Keratinocyte (primary cell): ENCODE results near the gene GAB2. TPM values are rescaled to one million over a fixed set of nuclear protein-coding genes. Genes with fewer than 3 reads are reported as not detected.

ENCODE experiments used
- DNase-seq: peaks from one replicate; pipeline ENCODE4 v3.0.0-alpha.2; 2011; ENCODE audit warnings: low read depth, missing footprints, low spot score
- FAIRE-seq: peaks from 2 replicates; lab custom pipeline; 2011; peaks lifted over from hg19 to GRCh38; lab: Jason Lieb, UNC
- H2AFZ ChIP-seq: 2 replicates; pipeline ENCODE4 v1.6.0; 2012; ENCODE audit warnings: low read length, control low read depth, inconsistent platforms; ENCODE audit not compliant: control insufficient read depth
- H3K27ac ChIP-seq: 2 replicates; pipeline ENCODE4 v1.5.1; 2011; ENCODE audit warnings: low read length; ENCODE audit not compliant: control insufficient read depth, insufficient read depth
- H3K27me3 ChIP-seq: 3 replicates; pipeline ENCODE4 v1.6.0; 2011; ENCODE audit warnings: low read length; ENCODE audit not compliant: control insufficient read depth, insufficient read depth; ENCODE audit errors: extremely low read depth
- H3K36me3 ChIP-seq, 2 experiments: 2 replicates in 1 of 2; 3 replicates in 1 of 2; pipeline ENCODE4 v1.5.1; 2011; ENCODE audit warnings: low read length in 2 of 2, mild to moderate bottlenecking in 1 of 2; ENCODE audit not compliant: control insufficient read depth in 2 of 2, insufficient read depth in 2 of 2; ENCODE audit errors: extremely low read depth in 1 of 2
- H3K4me1 ChIP-seq: 3 replicates; pipeline ENCODE4 v1.5.1; 2011; ENCODE audit warnings: low read length; ENCODE audit not compliant: control insufficient read depth, insufficient read depth; ENCODE audit errors: extremely low read depth
- H3K4me2 ChIP-seq: 3 replicates; pipeline ENCODE4 v1.6.0; 2011; ENCODE audit warnings: low read depth, low read length; ENCODE audit not compliant: control insufficient read depth, insufficient read depth; ENCODE audit errors: extremely low read depth
- H3K4me3 ChIP-seq, 3 experiments: fragments of 200-600 bp in 1 of 3; sonication (generic) in 1 of 3; 2 replicates in 2 of 3; 3 replicates in 1 of 3; pipeline ENCODE4 v1.5.1; 2011 to 2016; ENCODE audit warnings: low read length in 3 of 3, mild to moderate bottlenecking in 3 of 3, control low read depth in 2 of 3, inconsistent platforms in 1 of 3, low read depth in 1 of 3, mixed read lengths in 1 of 3, mixed run types in 1 of 3, moderate library complexity in 1 of 3; ENCODE audit not compliant: control insufficient read depth in 2 of 3, insufficient read depth in 2 of 3; ENCODE audit errors: extremely low read depth in 1 of 3
- H3K79me2 ChIP-seq: 2 replicates; pipeline ENCODE4 v1.6.0; 2012; ENCODE audit warnings: low read length; ENCODE audit not compliant: control insufficient read depth, insufficient read depth
- H3K9ac ChIP-seq: 3 replicates; pipeline ENCODE4 v1.6.0; 2011; ENCODE audit warnings: low read length; ENCODE audit not compliant: control insufficient read depth, insufficient read depth; ENCODE audit errors: extremely low read depth
- H3K9me1 ChIP-seq: 3 replicates; pipeline ENCODE4 v1.6.0; 2011; ENCODE audit warnings: low read length; ENCODE audit not compliant: control insufficient read depth, insufficient read depth; ENCODE audit errors: extremely low read depth
- H3K9me3 ChIP-seq: 2 replicates; pipeline ENCODE4 v1.5.1; 2012; ENCODE audit warnings: low read depth, low read length; ENCODE audit not compliant: control insufficient read depth
- H4K20me1 ChIP-seq: 3 replicates; pipeline ENCODE4 v1.6.0; 2011; ENCODE audit warnings: low read length; ENCODE audit not compliant: control insufficient read depth, insufficient read depth; ENCODE audit errors: extremely low read depth
- EZH2 ChIP-seq: IDR thresholded peaks from one replicate; pipeline ENCODE4 v1.6.1; 2012; ENCODE audit warnings: inconsistent platforms, mild to moderate bottlenecking, low read length, moderate library complexity
- dilution Hi-C: fragments of 300-500 bp; cut with MboI; formaldehyde crosslinking; loops from one replicate; pipeline ENCODE4 v1.7.0; 2020; ENCODE audit warnings: low sequenced_read_pairs; ENCODE audit not compliant: extremely low pct_ligation_motif_present
- polyA plus RNA-seq, 5 experiments: library from polyadenylated mRNA; depleted of rRNA in 3 of 5; stranded (reverse) in 3 of 5; stranded (forward) in 1 of 5; unstranded in 1 of 5; fragments of >200 nt; gene quantifications; 1 replicate in 1 of 5; 2 replicates in 3 of 5; 3 replicates in 1 of 5; pipeline versions ENCODE4 v1.2.1 to v1.2.3, GENCODE V29; 2011 to 2012; ENCODE audit warnings: missing spikeins in 2 of 5, low read depth in 1 of 5, low replicate concordance in 1 of 5
- TF ChIP-seq, protein P1 (sequence below), 3 experiments: IDR thresholded peaks in 1 of 3; conservative IDR thresholded peaks in 1 of 3; optimal IDR thresholded peaks in 1 of 3; 2 replicates in 2 of 3; 3 replicates in 1 of 3; pipeline versions ENCODE3 to v1.5.1; 2011; ENCODE audit warnings: low read length in 3 of 3, mild to moderate bottlenecking in 3 of 3, moderate library complexity in 2 of 3, control low read depth in 1 of 3, inconsistent platforms in 1 of 3; ENCODE audit not compliant: insufficient read depth in 2 of 3; ENCODE audit errors: extremely low read depth in 1 of 3

The GAB2 gene
- polyA plus RNA-seq, 1 donor (not counting 4 experiments of a cell fraction or from before 2014, with no cell fraction given) = 0.68 TPM

DNA sequence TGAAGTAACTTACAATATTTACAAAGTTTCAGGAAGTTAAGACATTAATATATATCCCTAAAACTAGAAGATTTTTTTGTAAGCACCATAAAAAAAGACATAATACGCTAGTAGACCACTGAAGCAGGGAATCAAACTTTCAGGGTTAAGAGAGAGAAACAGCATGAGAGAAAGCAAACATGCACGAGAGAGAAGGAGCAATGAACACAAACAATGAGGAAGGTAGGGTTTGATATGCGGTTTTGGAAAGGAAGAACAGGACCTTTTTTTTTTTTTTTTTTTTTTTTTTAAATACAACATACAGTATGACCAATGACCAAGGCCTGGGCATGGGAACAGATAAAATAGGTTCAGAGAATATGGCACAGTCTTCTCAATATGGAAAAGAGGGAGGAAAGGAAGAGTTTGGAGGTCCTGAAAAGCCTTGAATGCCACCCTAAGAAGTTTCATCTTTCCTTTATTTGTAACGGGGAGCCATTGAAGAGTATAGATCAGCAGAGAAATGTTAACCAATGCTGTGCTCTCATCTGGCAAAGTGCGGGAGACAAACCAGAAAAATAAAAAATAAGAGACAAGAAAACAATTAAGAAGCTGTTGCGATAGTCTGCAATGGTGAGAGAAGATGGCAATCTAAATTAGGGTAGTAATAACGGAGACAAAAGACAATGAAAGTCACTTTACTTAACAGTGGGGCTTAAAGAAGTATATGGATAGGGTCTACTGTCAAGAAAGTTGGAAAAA, 127.9 kb downstream of the GAB2 start:
- Histone ChIP-seq H3K9me1 (no peaks in the 10 kb centered on the region), H3K4me3 (no peak overlapping the region), H4K20me1 (no peaks in the 10 kb centered on the region), H3K9ac (no peak overlapping the region), H3K27ac (no peak overlapping the region), H3K4me1 (no peaks in the 10 kb centered on the region), H2AFZ (no peak overlapping the region), H3K36me3 (no peaks in the 10 kb centered on the region), H3K9me3 (no peaks in the 10 kb centered on the region), H3K79me2 (no peaks in the 10 kb centered on the region), H3K27me3 (no peaks in the 10 kb centered on the region), H3K4me2 (no peak overlapping the region)
- TF ChIP-seq EZH2 = no peak
- TF ChIP-seq, protein P1, sequence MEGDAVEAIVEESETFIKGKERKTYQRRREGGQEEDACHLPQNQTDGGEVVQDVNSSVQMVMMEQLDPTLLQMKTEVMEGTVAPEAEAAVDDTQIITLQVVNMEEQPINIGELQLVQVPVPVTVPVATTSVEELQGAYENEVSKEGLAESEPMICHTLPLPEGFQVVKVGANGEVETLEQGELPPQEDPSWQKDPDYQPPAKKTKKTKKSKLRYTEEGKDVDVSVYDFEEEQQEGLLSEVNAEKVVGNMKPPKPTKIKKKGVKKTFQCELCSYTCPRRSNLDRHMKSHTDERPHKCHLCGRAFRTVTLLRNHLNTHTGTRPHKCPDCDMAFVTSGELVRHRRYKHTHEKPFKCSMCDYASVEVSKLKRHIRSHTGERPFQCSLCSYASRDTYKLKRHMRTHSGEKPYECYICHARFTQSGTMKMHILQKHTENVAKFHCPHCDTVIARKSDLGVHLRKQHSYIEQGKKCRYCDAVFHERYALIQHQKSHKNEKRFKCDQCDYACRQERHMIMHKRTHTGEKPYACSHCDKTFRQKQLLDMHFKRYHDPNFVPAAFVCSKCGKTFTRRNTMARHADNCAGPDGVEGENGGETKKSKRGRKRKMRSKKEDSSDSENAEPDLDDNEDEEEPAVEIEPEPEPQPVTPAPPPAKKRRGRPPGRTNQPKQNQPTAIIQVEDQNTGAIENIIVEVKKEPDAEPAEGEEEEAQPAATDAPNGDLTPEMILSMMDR (optimal IDR thresholded peaks at IDR 0.05 in 1 of 3, IDR thresholded peaks at IDR 0.05 in 1 of 3, conservative IDR thresholded peaks at IDR 0.05 in 1 of 3; ENCODE audit: extremely low read depth in 1 of 3, insufficient read depth in 2 of 3, low read length in 3 of 3) = no peak
- FAIRE-seq = no peak
- dilution Hi-C loops = no loop called here
- DNase-seq = no peak

DNA sequence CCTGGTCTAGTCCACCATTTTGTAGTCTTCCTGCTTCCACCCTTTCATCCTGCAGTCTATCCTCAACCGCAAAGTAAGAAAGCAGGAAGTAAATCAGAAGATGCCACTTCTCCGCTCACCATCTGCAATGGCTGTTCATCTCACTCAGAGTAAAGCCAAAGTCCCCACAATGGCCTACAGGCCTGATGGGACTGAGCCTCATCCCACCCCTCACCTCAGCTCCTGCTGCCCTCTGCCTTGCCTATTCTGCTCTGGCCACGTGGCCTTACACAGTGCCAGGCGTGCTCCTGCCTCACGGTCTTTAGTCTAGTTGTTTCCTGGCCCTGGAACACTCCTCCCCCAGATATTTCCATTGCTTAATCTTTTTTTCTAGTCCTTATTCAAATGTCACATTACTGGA, 133.4 kb downstream of the GAB2 start:
- dilution Hi-C loops = no loop called here
- Histone ChIP-seq H3K79me2 (no peaks in the 10 kb centered on the region), H3K4me2 (no peak overlapping the region), H2AFZ (no peak overlapping the region), H3K4me1 (no peaks in the 10 kb centered on the region), H3K9me3 (no peaks in the 10 kb centered on the region), H4K20me1 (no peaks in the 10 kb centered on the region), H3K9ac (no peak overlapping the region), H3K36me3 (no peaks in the 10 kb centered on the region), H3K4me3 (no peak overlapping the region), H3K27me3 (no peaks in the 10 kb centered on the region), H3K27ac (no peak overlapping the region), H3K9me1 (no peaks in the 10 kb centered on the region)
- no peak for DNase-seq
- no peak for TF ChIP-seq EZH2
- TF ChIP-seq, protein P1 (optimal IDR thresholded peaks at IDR 0.05 in 1 of 3, IDR thresholded peaks at IDR 0.05 in 1 of 3, conservative IDR thresholded peaks at IDR 0.05 in 1 of 3; ENCODE audit: extremely low read depth in 1 of 3, insufficient read depth in 2 of 3, low read length in 3 of 3) = no peak
- FAIRE-seq = no peak
